ENCODE data around the gene HOXC12.

The HOXC12 gene

GRCh38 chr12:53984901-53985691 is 30.4 kb downstream of the HOXC12 start, which contains the start of gene HOXC10:
TSS of gene HOXC10 (plus strand) at chr12:53985146. CDS start at chr12:53985260, 114 bp downstream.
- peak; percentile 51 for DNase-seq (ENCODE audit: low read depth)

DNA sequence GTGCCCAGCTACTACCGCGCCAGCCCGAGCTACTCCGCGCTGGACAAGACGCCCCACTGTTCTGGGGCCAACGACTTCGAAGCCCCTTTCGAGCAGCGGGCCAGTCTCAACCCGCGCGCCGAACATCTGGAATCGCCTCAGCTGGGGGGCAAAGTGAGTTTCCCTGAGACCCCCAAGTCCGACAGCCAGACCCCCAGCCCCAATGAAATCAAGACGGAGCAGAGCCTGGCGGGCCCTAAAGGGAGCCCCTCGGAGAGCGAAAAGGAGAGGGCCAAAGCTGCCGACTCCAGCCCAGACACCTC is 30.9 kb downstream of the HOXC12 start:
- DNase-seq (ENCODE audit: low read depth) = no peak

DNA sequence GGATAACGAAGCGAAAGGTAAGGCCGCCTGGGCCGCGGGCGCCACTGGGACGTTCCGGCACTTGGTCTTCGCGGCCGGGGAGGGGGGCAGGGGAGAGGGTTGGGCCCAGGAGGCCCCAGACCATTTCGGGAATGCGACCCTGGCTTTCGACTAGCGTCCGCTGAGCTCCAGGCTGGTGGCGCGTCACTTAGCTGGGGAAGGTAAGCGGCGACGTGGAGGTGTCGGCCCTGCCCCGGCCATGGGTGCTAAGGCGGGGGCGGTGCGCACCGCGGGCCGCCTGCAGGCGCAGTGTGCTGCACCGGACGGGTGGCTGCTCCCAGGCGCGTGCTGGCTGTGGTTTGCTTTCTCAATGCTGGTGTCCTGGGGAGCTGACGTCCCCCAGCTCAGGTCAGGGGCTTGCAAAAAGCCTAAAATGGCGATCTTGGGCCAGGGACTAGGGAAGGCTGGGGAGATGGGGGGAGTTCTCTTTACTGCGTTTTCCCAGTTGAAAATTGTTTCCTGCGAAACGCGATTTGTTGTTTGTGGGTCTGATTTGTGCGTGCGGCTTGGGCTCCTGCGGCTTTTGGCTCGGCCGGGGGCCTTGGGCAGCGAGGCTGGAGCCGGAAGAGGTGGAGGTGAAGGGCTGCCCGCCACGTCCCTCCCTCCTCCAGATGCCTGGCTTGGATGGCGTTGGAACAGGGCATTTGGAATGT is 31.4 kb downstream of the HOXC12 start:
- DNase-seq (ENCODE audit: low read depth) = no peak

GRCh38 chr12:53986686-53987483 is 32.2 kb downstream of the HOXC12 start:
- DNase-seq (ENCODE audit: low read depth) = no peak

DNA sequence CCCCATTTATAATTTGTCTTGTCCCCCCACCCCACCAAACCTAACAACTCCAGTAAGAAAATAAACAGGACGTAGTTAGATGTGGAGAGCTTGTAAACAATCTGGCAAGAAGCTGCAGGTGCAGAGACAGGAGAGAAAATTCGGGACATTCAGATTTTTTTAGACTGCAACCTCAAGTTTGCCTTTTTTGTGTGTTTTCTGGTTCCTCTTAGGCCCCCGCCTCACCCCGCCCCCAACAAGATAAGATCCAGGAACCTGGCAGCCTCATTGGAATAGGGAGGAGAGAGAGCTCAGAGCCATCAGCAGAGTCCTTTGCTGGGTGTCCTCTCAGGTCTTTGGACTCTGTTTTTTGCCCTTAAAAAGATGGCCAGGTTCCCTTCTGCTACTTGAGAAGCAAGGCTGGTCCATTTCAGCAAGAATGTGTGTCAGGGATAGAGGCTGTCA is 33.1 kb downstream of the HOXC12 start:
- DNase-seq (ENCODE audit: low read depth) = no peak

DNA sequence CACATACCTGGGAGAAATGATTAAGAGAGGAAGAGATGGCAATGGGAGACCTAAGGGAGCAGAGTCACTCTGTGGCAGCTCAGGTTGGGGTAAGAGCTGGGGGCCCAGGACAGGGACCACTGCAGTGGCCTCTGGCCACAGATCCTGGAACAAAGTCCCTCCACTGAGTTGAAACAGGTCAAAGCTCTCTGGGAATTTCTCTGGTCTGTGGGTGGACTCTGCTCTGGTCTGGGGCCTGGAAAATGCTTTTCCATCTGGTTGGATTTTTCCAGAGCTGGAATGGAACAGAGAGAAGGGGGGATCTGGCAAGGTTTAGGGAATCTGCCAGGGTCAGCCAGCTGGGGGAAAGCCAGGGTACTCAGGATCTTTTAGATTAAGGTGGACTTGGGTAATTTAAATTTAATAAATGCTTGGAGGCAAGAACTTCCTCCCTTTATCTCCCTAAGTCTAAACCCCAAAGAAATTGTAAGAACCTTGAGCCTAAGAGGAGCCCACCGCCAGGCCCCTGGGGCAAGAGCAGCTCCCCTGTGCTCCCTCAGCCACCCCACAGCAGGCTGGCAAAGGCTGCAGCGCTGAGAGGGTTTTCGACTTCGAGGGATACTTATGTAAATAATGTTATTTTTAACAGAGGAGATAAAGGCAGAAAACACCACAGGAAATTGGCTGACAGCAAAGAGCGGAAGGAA is 34.0 kb downstream of the HOXC12 start:
- DNase-seq (ENCODE audit: low read depth) = no peak

- no peak for DNase-seq (ENCODE audit: low read depth)
These were observed 34.8 kb downstream of the HOXC12 start for GRCh38 chr12:53989227-53990113.

DNA sequence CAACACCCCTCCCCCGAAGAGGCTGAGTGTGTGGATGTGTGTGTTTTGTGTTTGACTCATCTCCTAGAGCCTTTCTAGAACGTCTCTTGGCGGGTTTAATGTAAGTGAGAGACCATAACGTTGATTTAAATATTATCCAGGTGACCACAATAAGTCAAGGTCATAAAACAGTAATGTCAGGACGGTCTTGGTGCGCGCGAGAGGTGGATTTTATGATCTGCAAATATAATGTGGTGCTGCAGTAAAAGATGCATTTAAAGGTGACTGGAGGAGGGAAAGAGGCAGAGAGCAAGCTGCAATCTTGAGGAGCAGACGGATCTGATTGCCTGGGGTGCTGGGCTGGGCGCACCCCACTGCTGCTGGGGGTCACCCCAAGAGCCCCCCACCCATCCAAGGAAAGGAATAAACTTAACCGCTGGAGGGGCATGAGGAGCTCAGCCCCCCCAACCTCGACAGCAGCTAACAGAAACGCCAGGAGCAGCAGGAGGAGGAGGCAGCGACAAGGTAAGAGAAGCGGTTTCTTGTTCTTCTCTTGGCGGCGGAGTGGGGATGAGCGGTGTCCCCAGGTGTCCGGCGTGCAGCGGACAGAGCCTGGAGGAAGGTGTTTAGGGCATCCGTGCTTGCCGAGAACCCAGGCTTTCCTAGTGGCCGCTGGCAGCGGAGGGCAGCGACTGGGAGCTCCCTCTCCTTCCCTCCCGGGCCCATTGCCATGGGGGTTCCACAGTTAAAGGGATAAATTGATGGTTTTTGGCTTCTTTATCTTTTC is 35.8 kb downstream of the HOXC12 start:
- no peak for DNase-seq (ENCODE audit: low read depth)

DNA sequence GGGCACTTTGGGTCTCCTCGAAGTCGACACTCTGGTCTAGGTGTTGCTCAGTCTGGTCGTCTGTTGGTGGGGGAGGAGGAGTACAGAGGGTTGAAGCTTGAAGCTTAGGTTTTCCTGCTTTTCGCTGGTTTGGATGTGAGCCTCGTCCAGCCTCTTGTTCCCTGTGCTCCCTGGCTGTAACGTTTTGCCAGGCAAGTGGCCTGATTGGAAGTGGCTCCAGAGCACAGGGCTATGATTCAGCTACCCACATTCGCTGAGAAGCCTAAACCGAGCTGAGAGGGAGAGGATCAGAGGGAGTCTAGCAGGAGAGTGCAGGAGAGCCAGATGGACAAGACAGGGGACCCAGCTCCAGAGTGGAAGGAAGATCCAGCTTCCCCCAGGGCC is 36.4 kb downstream of the HOXC12 start:
- no peak for DNase-seq (ENCODE audit: low read depth)

- no peak for DNase-seq (ENCODE audit: low read depth)
These were observed 37.7 kb downstream of the HOXC12 start for GRCh38 chr12:53992377-53992889.

- DNase-seq (ENCODE audit: low read depth) = no peak
These were observed 38.7 kb downstream of the HOXC12 start for GRCh38 chr12:53993162-53994008.

DNA sequence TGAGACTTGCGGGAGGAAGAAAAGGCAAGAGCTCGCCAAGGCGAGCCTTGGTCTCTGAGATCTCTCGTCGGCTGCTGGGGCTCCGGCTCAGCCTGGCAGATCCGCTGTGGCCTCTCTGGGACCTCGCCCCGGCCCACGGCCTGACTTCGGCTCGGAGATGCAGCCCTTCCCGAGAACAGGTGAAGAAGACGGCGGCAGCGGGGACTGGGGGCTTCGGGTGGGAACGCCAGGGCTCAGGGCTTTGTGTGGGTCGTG is 39.2 kb downstream of the HOXC12 start:
- DNase-seq (ENCODE audit: low read depth) = no peak

GRCh38 chr12:53994264-53995001 is 39.7 kb downstream of the HOXC12 start:
- no peak for DNase-seq (ENCODE audit: low read depth)

DNA sequence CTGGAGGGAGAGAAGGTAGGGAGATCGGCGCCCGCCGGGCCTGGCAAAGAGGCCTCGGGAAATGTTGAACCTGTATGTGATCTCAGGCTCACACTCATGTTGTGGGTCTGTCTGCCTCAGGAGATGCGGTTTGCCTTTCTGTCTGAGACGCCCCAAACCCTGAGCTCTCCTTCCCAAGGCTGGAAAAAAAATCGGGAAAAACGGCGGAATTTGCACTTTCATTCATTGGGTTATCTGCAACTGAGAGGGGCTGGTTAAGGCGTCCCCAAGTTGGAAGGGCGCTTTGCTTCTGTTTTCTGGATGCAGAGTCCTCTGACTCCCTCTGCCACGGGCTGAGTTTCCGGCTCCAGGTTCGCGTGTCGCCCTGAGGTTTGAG is 40.3 kb downstream of the HOXC12 start:
- no peak for DNase-seq (ENCODE audit: low read depth)

- no peak for DNase-seq (ENCODE audit: low read depth)
These were observed 40.9 kb downstream of the HOXC12 start for GRCh38 chr12:53995378-53996239.

GRCh38 chr12:53996240-53997203 is 41.8 kb downstream of the HOXC12 start:
- no peak for DNase-seq (ENCODE audit: low read depth)

All from T follicular helper cell (primary cell).